Measurements from ENCODE around the gene CASK. TPM values are rescaled to one million over a fixed set of nuclear protein-coding genes. Genes with fewer than 3 reads are reported as not detected.

The CASK gene
- total RNA-seq, 4 donors from 2014 or later = 34.3 to 52.8 (median 40.7) TPM

GRCh38 chrX:41670112-41670511 is 253.2 kb downstream of the CASK start:
- no peak for DNase-seq (ENCODE audit: low spot score in 2 of 2)
- TF ChIP-seq EP300 (IDR thresholded peaks at IDR 0.05) = no peak
- no peak for TF ChIP-seq CTCF (IDR thresholded peaks at IDR 0.05)
- no peak for TF ChIP-seq POLR2A (IDR thresholded peaks at IDR 0.05)
- Histone ChIP-seq H3K27ac (no peak overlapping the region), H3K36me3 (no peaks in the 10 kb centered on the region), H3K9me3 (no peaks in the 10 kb centered on the region), H3K27me3 (peaks cover 0 to 7% of the 10 kb centered on the region in 2 donors), H3K4me1 (no peaks in the 10 kb centered on the region), H3K4me3 (no peak overlapping the region)

GRCh38 chrX:41667631-41668030 is 255.7 kb downstream of the CASK start:
- WGBS, 2 donors = 95 to 97% methylated on average over 3 of the region's 3 CpGs
- H3K36me3 ChIP-seq = no peaks in the 10 kb centered on the region
- no peaks in the 10 kb centered on the region for H3K9me3 ChIP-seq
- no peak for DNase-seq (ENCODE audit: low spot score in 2 of 2)
- no peak overlapping the region for H3K27ac ChIP-seq
- H3K27me3 ChIP-seq = peaks cover 0 to 7% of the 10 kb centered on the region in 2 donors
- no peaks in the 10 kb centered on the region for H3K4me1 ChIP-seq
- no peak overlapping the region for H3K4me3 ChIP-seq
- TF ChIP-seq POLR2A (IDR thresholded peaks at IDR 0.05) (no peak), EP300 (IDR thresholded peaks at IDR 0.05) (no peak), CTCF (IDR thresholded peaks at IDR 0.05) (no peak)

GRCh38 chrX:41666251-41666650 is 257.1 kb downstream of the CASK start:
- H3K9me3 ChIP-seq = no peaks in the 10 kb centered on the region
- H3K4me3 ChIP-seq = no peak overlapping the region
- no peak overlapping the region for H3K27ac ChIP-seq
- no peak for DNase-seq (ENCODE audit: low spot score in 2 of 2)
- no peak for TF ChIP-seq CTCF (IDR thresholded peaks at IDR 0.05)
- no peak for TF ChIP-seq POLR2A (IDR thresholded peaks at IDR 0.05)
- no peak for TF ChIP-seq EP300 (IDR thresholded peaks at IDR 0.05)
- no peaks in the 10 kb centered on the region for H3K36me3 ChIP-seq
- 16 to 35% methylated on average over 1 of the region's 1 CpG for WGBS, 2 donors
- peaks cover 0 to 7% of the 10 kb centered on the region in 2 donors for H3K27me3 ChIP-seq
- no peaks in the 10 kb centered on the region for H3K4me1 ChIP-seq

- no peaks in the 10 kb centered on the region for H3K36me3 ChIP-seq
- peaks cover 0 to 7% of the 10 kb centered on the region in 2 donors for H3K27me3 ChIP-seq
- no peaks in the 10 kb centered on the region for H3K9me3 ChIP-seq
- TF ChIP-seq CTCF (IDR thresholded peaks at IDR 0.05) (no peak), EP300 (IDR thresholded peaks at IDR 0.05) (no peak), POLR2A (IDR thresholded peaks at IDR 0.05) (no peak)
- WGBS, 2 donors = 54 to 64% methylated on average over 2 of the region's 2 CpGs
- H3K4me1 ChIP-seq = no peaks in the 10 kb centered on the region
- DNase-seq (ENCODE audit: low spot score in 2 of 2) = no peak
- no peak overlapping the region for H3K27ac ChIP-seq
- no peak overlapping the region for H3K4me3 ChIP-seq
Observed at GRCh38 chrX:41665686-41666085, 257.7 kb downstream of the CASK start.

GRCh38 chrX:41664908-41665307 is 258.4 kb downstream of the CASK start:
- no peak overlapping the region for H3K4me3 ChIP-seq
- H3K9me3 ChIP-seq = no peaks in the 10 kb centered on the region
- H3K27ac ChIP-seq = no peak overlapping the region
- peaks cover 0 to 2% of the 10 kb centered on the region in 2 donors for H3K27me3 ChIP-seq
- no peak for TF ChIP-seq EP300 (IDR thresholded peaks at IDR 0.05)
- no peak for TF ChIP-seq POLR2A (IDR thresholded peaks at IDR 0.05)
- no peak for TF ChIP-seq CTCF (IDR thresholded peaks at IDR 0.05)
- no peak for DNase-seq (ENCODE audit: low spot score in 2 of 2)
- H3K4me1 ChIP-seq = no peaks in the 10 kb centered on the region
- no peaks in the 10 kb centered on the region for H3K36me3 ChIP-seq

Measured in tibial nerve (tissue), 4 donors.